Ammon's horn (tissue), 1 donor: ENCODE measurements around the gene AP1G2.
"Not testable (repeated sequence)": the region's sequence is repeated elsewhere in the genome, so short reads cannot be mapped to it uniquely, and the experiment has no call there.

Source experiments
- DNase-seq: peaks from one replicate; pipeline ENCODE4 v3.0.0-alpha.2; 2016; ENCODE audit warnings: low spot score

Gene AP1G2

DNA sequence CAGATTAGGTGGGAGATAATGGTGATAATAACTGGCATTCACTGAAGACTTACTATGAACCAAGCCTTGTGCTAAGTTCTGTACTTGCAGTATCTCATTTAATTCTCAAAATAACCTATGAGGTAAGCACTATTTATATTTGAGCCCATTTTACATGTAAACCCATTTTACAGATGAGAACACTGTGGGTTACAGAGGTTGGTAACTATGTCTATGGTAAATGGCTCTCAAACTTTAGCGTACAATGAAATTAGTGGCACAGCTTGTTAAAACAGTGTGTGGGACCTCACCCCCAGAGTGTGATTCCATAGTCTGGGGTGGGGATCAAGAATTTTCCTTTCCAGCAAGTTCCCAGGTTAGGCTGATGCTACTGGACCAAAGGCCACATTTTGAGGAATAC is 33.2 kb upstream of the AP1G2 start:
- DNase-seq: no peak

GRCh38 chr14:23600322-23600707 is 32.7 kb upstream of the AP1G2 start:
- no peak for DNase-seq

DNA sequence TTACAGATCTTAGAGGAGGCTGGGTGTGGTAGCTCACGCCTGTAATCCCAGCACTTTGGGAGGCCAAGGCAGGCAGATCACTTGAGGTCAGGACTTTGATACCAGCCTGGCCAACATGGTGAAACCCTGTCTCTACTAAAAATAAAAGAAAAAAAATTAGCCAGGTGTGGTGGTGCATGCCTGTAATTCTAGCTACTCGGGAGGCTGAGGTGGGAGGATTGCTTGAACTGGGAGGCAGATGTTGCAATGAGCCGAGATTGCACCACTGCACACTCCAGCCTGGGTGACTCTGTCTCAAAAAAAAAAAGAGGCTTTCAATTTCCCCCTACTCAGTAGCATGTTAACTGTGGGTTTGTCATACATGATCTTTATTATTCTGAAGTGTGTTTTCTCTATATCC is 26.6 kb upstream of the AP1G2 start:
- DNase-seq: not testable (repeated sequence)

- DNase-seq: no peak
These were observed 22.6 kb upstream of the AP1G2 start for GRCh38 chr14:23590198-23590597.

GRCh38 chr14:23589606-23590005 is 22.0 kb upstream of the AP1G2 start:
- no peak for DNase-seq

GRCh38 chr14:23588884-23589598 is 21.4 kb upstream of the AP1G2 start:
- DNase-seq: peak; percentile 94

DNA sequence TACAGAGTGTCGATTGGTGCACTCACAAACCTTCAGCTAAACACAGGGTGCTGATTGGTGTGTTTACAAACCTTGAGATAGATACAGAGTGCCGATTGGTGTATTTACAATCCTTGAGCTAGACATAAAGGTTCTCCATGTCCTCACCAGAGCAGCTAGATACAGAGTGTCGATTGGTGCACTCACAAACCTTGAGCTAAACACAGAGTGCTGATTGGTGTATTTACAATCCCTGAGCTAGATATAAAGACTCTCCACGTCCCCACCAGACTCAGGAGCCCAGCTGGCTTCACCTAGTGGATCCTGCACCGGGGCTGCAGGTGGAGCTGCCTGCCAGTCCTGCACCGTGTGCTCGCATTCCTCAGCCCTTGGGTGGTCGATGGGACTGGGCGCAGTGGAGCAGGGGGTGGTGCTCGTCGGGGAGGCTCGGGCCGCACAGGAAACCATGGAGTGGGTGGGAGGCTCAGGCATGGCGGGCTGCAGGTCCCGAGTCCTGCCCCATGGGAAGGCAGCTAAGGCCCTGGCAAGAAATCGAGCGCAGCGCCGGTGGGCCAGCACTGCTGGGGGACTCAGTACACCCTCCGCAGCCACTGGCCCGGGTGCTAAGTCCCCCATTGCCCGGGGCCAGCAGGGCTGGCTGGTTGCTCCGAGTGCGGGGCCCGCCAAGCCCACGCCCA is 17.1 kb upstream of the AP1G2 start:
- DNase-seq: not testable (repeated sequence)

DNA sequence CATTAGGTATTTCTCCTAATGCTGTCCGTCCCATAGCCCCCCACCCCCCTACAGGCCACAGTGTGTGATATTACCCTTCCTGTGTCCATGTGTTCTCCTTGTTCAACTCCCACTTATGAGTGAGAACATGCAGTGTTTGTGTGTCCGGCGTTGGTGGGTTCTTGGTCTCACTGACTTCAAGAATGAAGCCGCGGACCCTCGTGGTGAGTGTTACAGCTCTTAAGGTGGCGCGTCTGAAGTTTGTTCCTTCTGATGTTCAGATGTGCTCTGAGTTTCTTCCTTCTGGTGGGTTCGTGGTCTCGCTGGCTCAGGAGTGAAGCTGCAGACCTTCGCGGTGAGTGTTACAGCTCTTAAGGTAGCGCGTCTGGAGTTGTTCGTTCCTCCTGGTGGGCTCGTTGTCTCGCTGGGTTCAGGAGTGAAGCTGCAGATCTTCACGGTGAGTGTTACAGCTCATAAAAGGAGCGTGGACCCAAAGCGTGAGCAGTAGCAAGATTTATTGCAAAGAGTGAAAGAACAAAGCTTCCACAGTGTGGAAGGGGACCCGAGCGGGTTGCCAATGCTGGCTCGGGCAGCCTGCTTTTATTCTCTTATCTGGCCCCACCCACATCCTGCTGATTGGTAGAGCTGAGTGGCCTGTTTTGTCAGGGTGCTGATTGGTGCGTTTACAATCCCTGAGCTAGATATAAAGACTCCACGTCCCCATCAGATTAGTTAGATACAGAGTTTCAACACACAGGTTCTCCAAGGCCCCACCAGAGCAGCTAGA is 16.4 kb upstream of the AP1G2 start:
- DNase-seq: not testable (repeated sequence)

- no peak for DNase-seq
These were observed 15.5 kb upstream of the AP1G2 start for GRCh38 chr14:23582906-23583760.

DNA sequence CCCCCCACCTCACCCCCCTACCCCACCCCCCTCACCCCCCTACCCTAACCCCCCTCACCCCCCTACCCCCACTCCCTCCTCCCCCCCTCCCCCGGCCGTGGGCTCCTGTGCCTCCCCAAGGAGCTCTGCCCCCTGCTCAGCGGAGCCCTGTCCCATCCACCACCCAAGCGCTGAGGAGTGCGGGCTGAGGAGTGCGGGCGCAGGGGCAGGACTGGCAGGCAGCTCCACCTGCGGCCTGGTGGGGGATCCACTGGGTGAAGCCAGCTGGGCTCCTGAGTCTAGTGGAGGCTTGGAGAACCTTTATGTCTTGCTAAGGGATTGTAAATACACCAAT is 13.3 kb upstream of the AP1G2 start:
- no peak for DNase-seq

GRCh38 chr14:23580152-23580926 is 12.7 kb upstream of the AP1G2 start:
- no peak for DNase-seq

GRCh38 chr14:23579739-23580138 is 12.1 kb upstream of the AP1G2 start:
- no peak for DNase-seq

- DNase-seq: no peak
These were observed 11.7 kb upstream of the AP1G2 start for GRCh38 chr14:23579311-23579630.

DNA sequence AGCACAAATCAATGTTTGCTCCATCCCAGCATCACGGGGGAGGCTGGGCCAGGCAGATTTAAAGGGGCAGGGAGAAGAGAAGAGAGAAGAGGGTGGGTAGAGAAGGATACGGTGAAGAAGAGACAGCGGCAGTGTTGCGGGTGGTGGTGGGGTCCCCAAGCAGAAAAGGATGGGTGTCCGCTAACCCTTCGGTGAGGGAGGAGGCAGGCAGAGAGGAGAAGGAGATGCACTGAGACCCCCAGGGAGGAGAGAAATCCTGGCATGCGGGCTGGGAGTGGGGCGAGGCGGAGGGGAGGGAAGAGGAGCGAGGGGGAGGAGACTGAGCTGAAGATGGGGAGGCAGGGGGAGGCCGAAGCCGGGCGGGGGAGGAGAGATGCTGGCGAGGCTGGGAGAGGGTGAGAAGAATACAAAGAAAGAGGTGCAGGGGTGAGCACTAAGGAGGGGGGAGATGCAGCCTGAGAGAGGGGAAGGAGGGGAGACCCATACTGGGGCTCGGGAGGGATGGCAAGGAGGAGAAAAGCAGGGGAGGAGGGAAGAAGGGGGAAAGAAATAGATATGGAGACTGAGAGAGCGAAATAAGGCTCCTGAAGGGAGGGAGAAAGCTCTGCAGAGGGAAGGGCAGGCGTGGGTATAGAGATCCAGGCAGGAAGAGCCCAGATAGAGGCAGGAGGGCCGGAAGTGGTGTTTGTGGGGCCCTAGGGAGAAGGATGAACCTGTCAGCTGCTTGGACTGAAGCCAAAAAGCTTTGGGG is 11.1 kb upstream of the AP1G2 start, which contains the start of gene JPH4:
JPH4 (minus strand) TSS at position 231 of the 751 bp plus-strand sequence. CDS start 1,337 bp downstream, outside the sequence.
- peak; percentile 78 for DNase-seq

- DNase-seq: no peak
These were observed 10.3 kb upstream of the AP1G2 start for GRCh38 chr14:23577710-23578392.

GRCh38 chr14:23577004-23577681 is 9.6 kb upstream of the AP1G2 start:
- DNase-seq: no peak

DNA sequence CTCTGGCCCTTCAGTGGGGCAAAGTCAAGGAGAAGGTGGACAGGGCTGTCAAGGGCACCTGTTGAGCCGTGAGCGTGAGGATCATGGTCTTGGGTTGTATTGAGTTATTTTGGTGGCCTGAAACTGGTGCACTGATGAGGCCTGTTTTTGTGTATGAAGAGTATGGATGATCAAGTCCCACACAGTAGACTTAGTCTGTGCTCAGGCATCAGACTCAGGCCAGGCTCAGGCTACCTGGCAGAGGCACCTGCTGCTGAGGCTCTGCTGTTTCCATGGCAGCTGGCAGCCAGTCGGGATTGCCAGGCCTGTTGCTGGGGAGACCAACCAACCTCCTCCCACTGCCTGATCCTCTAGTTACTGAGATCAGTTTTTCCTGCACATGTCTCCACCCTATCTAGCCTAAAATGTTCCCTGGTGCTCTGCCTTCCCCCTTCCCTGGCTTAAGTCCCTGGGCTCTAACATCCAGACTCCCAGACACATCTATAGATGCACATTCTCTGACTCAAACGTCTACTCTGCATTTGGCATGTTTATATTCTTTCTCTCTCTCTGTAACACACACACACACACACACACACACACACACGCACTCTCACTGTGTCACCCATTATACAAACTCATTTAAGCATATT is 5.9 kb upstream of the AP1G2 start:
- peak; percentile 78 for DNase-seq

DNA sequence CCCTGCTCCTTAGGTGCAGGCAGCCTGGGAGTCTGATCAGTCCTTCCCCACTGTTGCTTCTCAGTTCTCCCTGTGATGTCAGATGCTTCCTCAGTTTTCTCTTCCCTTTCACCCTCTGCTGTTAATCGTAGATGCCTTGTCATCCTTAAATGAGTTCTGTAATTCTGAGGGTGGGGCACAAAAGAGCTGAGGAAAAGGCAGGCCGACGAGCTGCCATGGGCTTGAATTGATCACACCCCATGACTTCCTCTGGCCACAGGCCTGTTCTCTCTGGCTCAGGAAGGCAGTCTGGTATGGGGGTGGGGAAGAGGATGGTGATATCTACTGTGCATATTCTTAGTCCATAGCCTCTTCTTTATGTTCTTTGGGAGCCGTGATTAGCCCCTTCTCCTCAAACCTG is 5.2 kb upstream of the AP1G2 start:
- DNase-seq: no peak

- no peak for DNase-seq
These were observed 4.9 kb upstream of the AP1G2 start for GRCh38 chr14:23572524-23572828.
